Mucosa of stomach (tissue), 1 donor: Measurements from ENCODE around the gene NEURL3.

Experiments
- H3K27me3 ChIP-seq: one replicate; pipeline ENCODE4 v1.7.0; 2013; ENCODE audit warnings: mild to moderate bottlenecking, low read length; ENCODE audit not compliant: control insufficient read depth, insufficient read depth
- H3K36me3 ChIP-seq: one replicate; pipeline ENCODE4 v1.7.0; 2013; ENCODE audit warnings: low read length; ENCODE audit not compliant: control insufficient read depth, insufficient read depth
- H3K4me1 ChIP-seq: one replicate; pipeline ENCODE4 v1.7.0; 2013; ENCODE audit warnings: mild to moderate bottlenecking, low read length; ENCODE audit not compliant: control insufficient read depth, insufficient read depth
- H3K4me3 ChIP-seq: one replicate; pipeline ENCODE4 v1.7.0; 2013; ENCODE audit warnings: low read length
- H3K9ac ChIP-seq: one replicate; pipeline ENCODE4 v1.7.0; 2013; ENCODE audit warnings: mild to moderate bottlenecking, low read length, moderate library complexity
- H3K9me3 ChIP-seq: one replicate; pipeline ENCODE4 v1.7.0; 2013; ENCODE audit warnings: mild to moderate bottlenecking, low read length, moderate library complexity; ENCODE audit not compliant: control insufficient read depth
- donor health status: Pancreatic carcinoma.

NEURL3 gene

GRCh38 chr2:96523659-96524481, 18.7 kb upstream of the NEURL3 start:
- peaks cover 4% of the 10 kb centered on the region for H3K4me1 ChIP-seq

GRCh38 chr2:96522304-96523203, 17.4 kb upstream of the NEURL3 start:
- no peak overlapping the region for H3K4me3 ChIP-seq
- peaks cover 4% of the 10 kb centered on the region for H3K4me1 ChIP-seq
- no peaks in the 10 kb centered on the region for H3K9me3 ChIP-seq
- H3K27me3 ChIP-seq: no peaks in the 10 kb centered on the region
- H3K9ac ChIP-seq: no peak overlapping the region
- H3K36me3 ChIP-seq: no peaks in the 10 kb centered on the region

More at GRCh38 chr2:96523659-96524481, 18.7 kb upstream of the NEURL3 start:
- Histone ChIP-seq H3K36me3 (no peaks in the 10 kb centered on the region), H3K4me3 (no peak overlapping the region), H3K9ac (no peak overlapping the region), H3K9me3 (no peaks in the 10 kb centered on the region), H3K27me3 (no peaks in the 10 kb centered on the region)

- H3K9me3 ChIP-seq: no peaks in the 10 kb centered on the region
- H3K36me3 ChIP-seq: no peaks in the 10 kb centered on the region
- no peaks in the 10 kb centered on the region for H3K4me1 ChIP-seq
- H3K9ac ChIP-seq: no peak overlapping the region
- no peaks in the 10 kb centered on the region for H3K27me3 ChIP-seq
- no peak overlapping the region for H3K4me3 ChIP-seq
Measured at GRCh38 chr2:96521219-96521618, 16.1 kb upstream of the NEURL3 start.

GRCh38 chr2:96520697-96521096, 15.5 kb upstream of the NEURL3 start:
- no peak overlapping the region for H3K9ac ChIP-seq
- no peaks in the 10 kb centered on the region for H3K4me1 ChIP-seq
- H3K36me3 ChIP-seq: no peaks in the 10 kb centered on the region
- H3K9me3 ChIP-seq: no peaks in the 10 kb centered on the region
- no peak overlapping the region for H3K4me3 ChIP-seq
- H3K27me3 ChIP-seq: no peaks in the 10 kb centered on the region

GRCh38 chr2:96520231-96520630, 15.1 kb upstream of the NEURL3 start:
- H3K27me3 ChIP-seq: no peaks in the 10 kb centered on the region
- H3K4me3 ChIP-seq: no peak overlapping the region
- no peaks in the 10 kb centered on the region for H3K4me1 ChIP-seq
- H3K36me3 ChIP-seq: no peaks in the 10 kb centered on the region
- H3K9me3 ChIP-seq: no peaks in the 10 kb centered on the region
- no peak overlapping the region for H3K9ac ChIP-seq

- H3K36me3 ChIP-seq: no peaks in the 10 kb centered on the region
- H3K9me3 ChIP-seq: no peaks in the 10 kb centered on the region
- peaks cover 3% of the 10 kb centered on the region for H3K27me3 ChIP-seq
- no peak overlapping the region for H3K9ac ChIP-seq
- no peak overlapping the region for H3K4me3 ChIP-seq
- H3K4me1 ChIP-seq: no peaks in the 10 kb centered on the region
Measured at GRCh38 chr2:96517079-96517478, 11.9 kb upstream of the NEURL3 start.

GRCh38 chr2:96514521-96514920, 9.4 kb upstream of the NEURL3 start:
- Histone ChIP-seq H3K36me3 (no peaks in the 10 kb centered on the region), H3K9ac (no peak overlapping the region), H3K4me3 (no peak overlapping the region), H3K9me3 (no peaks in the 10 kb centered on the region), H3K4me1 (peaks cover 1% of the 10 kb centered on the region), H3K27me3 (peaks cover 3% of the 10 kb centered on the region)

GRCh38 chr2:96512341-96512740, 7.2 kb upstream of the NEURL3 start:
- Histone ChIP-seq H3K4me1 (peaks cover 12% of the 10 kb centered on the region), H3K36me3 (no peaks in the 10 kb centered on the region), H3K9ac (no peak overlapping the region), H3K27me3 (peaks cover 9% of the 10 kb centered on the region), H3K9me3 (no peaks in the 10 kb centered on the region), H3K4me3 (no peak overlapping the region)

GRCh38 chr2:96511851-96512250, 6.7 kb upstream of the NEURL3 start:
- Histone ChIP-seq H3K9ac (no peak overlapping the region), H3K4me3 (no peak overlapping the region), H3K9me3 (no peaks in the 10 kb centered on the region), H3K36me3 (no peaks in the 10 kb centered on the region), H3K4me1 (peaks cover 12% of the 10 kb centered on the region), H3K27me3 (peaks cover 9% of the 10 kb centered on the region)

- H3K27me3 ChIP-seq: peaks cover 9% of the 10 kb centered on the region
- H3K4me3 ChIP-seq: no peak overlapping the region
- no peaks in the 10 kb centered on the region for H3K36me3 ChIP-seq
- H3K4me1 ChIP-seq: peaks cover 12% of the 10 kb centered on the region
- no peak overlapping the region for H3K9ac ChIP-seq
- no peaks in the 10 kb centered on the region for H3K9me3 ChIP-seq
Measured at GRCh38 chr2:96510931-96511595, 5.9 kb upstream of the NEURL3 start.

- H3K4me3 ChIP-seq: no peak overlapping the region
- peaks cover 20% of the 10 kb centered on the region for H3K4me1 ChIP-seq
- H3K9me3 ChIP-seq: no peaks in the 10 kb centered on the region
- peak overlapping the region; percentile 32 for H3K9ac ChIP-seq
- H3K36me3 ChIP-seq: no peaks in the 10 kb centered on the region
- peaks cover 9% of the 10 kb centered on the region for H3K27me3 ChIP-seq
Measured at GRCh38 chr2:96509847-96510230, 4.7 kb upstream of the NEURL3 start.
